GM12892 (cell line): ENCODE measurements around the gene TMEM184C.

Source experiments
- POLR2A ChIP-seq: IDR thresholded peaks from 2 replicates; pipeline ENCODE4 v1.6.1; 2011; ENCODE audit warnings: low read depth, low read length, control low read depth
- TAF1 ChIP-seq: IDR thresholded peaks from 2 replicates; pipeline ENCODE4 v1.6.1; 2011; ENCODE audit warnings: low read depth, mild to moderate bottlenecking, control low read depth, low read length, borderline replicate concordance

- TF ChIP-seq POLR2A (no peak), TAF1 (no peak)
Observed at GRCh38 chr4:147582386-147583060, 34.7 kb upstream of the TMEM184C start.
